Suprapubic skin (tissue), 4 donors: ENCODE results near the gene JAZF1. TPM values are rescaled to one million over a fixed set of nuclear protein-coding genes. Genes with fewer than 3 reads are reported as not detected.

Experiments
- DNase-seq, 2 donors: peaks; one replicate each; pipeline ENCODE4 v3.0.0-alpha.2; 2019; ENCODE audit warnings: low spot score in 2 of 2
- H3K27ac ChIP-seq: fragments of 200-600 bp; sonication (generic); one replicate; pipeline ENCODE4 v1.5.1; 2019
- H3K27me3 ChIP-seq: fragments of 200-600 bp; sonication (generic); one replicate; pipeline ENCODE4 v1.5.1; 2019
- H3K36me3 ChIP-seq: fragments of 200-600 bp; sonication (generic); one replicate; pipeline ENCODE4 v1.5.1; 2019
- H3K4me1 ChIP-seq: fragments of 200-600 bp; sonication (generic); one replicate; pipeline ENCODE4 v1.5.1; 2019
- H3K4me3 ChIP-seq: fragments of 200-600 bp; sonication (generic); one replicate; pipeline ENCODE4 v1.5.1; 2019; ENCODE audit warnings: mild to moderate bottlenecking
- H3K9me3 ChIP-seq: fragments of 200-600 bp; sonication (generic); one replicate; pipeline ENCODE4 v1.5.1; 2019
- EP300 ChIP-seq: sonication (generic); formaldehyde crosslinking; IDR thresholded peaks from one replicate; pipeline ENCODE4 v1.6.1; 2017; ENCODE audit warnings: antibody characterized with exemption
- POLR2A ChIP-seq, 2 donors: fragments of 450-650 bp; IDR thresholded peaks; one replicate each; pipeline ENCODE4 v1.6.1; 2017; ENCODE audit warnings: antibody characterized with exemption in 2 of 2, mild to moderate bottlenecking in 2 of 2, moderate library complexity in 2 of 2
- POLR2AphosphoS5 ChIP-seq, 3 donors: sonication (generic); formaldehyde crosslinking; IDR thresholded peaks; one replicate each; pipeline ENCODE4 v1.6.1; 2017; ENCODE audit warnings: antibody characterized with exemption in 3 of 3
- WGBS: methylation state at CpG from one replicate; pipeline ENCODE4 v1.1.5; 2018; 5-methylcytosine and 5-hydroxymethylcytosine counted together
- total RNA-seq, 4 donors: library from RNA; depleted of rRNA; stranded (reverse); fragments of >200 nt; gene quantifications; one replicate each; pipeline ENCODE4 v1.1.0, GENCODE V29; 2016
- TF ChIP-seq, protein P1 (sequence below), 2 donors: fragments of 200-600 bp in 1 of 2; fragments of 450-650 bp in 1 of 2; sonication (generic) in 1 of 2; IDR thresholded peaks; one replicate each; pipeline ENCODE4 v1.5.1; 2016 to 2019; ENCODE audit warnings: antibody characterized with exemption in 2 of 2, mild to moderate bottlenecking in 1 of 2, moderate library complexity in 1 of 2

Gene JAZF1
- total RNA-seq, 4 donors from 2014 or later: 5.0 to 8.4 (median 7.4) TPM

DNA sequence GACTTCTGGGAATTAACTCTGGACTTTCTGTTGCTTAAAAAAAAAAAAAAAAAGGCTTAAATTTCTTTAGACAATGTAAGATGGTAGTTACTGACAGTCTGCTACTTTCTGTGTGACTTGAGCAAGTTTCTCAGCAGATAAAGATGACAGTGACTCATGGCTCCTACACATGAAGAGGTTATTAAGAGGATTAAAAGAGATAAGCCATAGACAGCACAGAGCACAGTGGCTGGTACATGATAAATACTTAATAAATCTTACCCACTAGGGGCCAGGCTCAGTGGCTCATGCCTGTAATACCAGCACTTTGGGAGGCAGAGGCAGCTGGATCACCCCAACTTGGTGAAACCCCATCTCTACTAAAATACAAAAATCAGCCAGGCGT is 174.8 kb downstream of the JAZF1 start:
- no peaks in the 10 kb centered on the region for H3K27me3 ChIP-seq
- WGBS: 100% methylated on average over 1 of the region's 1 CpG
- no peak for DNase-seq
- TF ChIP-seq, protein P1, sequence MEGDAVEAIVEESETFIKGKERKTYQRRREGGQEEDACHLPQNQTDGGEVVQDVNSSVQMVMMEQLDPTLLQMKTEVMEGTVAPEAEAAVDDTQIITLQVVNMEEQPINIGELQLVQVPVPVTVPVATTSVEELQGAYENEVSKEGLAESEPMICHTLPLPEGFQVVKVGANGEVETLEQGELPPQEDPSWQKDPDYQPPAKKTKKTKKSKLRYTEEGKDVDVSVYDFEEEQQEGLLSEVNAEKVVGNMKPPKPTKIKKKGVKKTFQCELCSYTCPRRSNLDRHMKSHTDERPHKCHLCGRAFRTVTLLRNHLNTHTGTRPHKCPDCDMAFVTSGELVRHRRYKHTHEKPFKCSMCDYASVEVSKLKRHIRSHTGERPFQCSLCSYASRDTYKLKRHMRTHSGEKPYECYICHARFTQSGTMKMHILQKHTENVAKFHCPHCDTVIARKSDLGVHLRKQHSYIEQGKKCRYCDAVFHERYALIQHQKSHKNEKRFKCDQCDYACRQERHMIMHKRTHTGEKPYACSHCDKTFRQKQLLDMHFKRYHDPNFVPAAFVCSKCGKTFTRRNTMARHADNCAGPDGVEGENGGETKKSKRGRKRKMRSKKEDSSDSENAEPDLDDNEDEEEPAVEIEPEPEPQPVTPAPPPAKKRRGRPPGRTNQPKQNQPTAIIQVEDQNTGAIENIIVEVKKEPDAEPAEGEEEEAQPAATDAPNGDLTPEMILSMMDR (IDR thresholded peaks at IDR 0.05): no peak
- TF ChIP-seq EP300 (no peak), POLR2AphosphoS5 (IDR thresholded peaks at IDR 0.05) (no peak), POLR2A (IDR thresholded peaks at IDR 0.05) (no peak)
- no peaks in the 10 kb centered on the region for H3K36me3 ChIP-seq
- H3K4me3 ChIP-seq: no peak overlapping the region
- peaks cover 9% of the 10 kb centered on the region for H3K4me1 ChIP-seq
- peak overlapping the region; percentile 14 for H3K27ac ChIP-seq
- no peaks in the 10 kb centered on the region for H3K9me3 ChIP-seq

DNA sequence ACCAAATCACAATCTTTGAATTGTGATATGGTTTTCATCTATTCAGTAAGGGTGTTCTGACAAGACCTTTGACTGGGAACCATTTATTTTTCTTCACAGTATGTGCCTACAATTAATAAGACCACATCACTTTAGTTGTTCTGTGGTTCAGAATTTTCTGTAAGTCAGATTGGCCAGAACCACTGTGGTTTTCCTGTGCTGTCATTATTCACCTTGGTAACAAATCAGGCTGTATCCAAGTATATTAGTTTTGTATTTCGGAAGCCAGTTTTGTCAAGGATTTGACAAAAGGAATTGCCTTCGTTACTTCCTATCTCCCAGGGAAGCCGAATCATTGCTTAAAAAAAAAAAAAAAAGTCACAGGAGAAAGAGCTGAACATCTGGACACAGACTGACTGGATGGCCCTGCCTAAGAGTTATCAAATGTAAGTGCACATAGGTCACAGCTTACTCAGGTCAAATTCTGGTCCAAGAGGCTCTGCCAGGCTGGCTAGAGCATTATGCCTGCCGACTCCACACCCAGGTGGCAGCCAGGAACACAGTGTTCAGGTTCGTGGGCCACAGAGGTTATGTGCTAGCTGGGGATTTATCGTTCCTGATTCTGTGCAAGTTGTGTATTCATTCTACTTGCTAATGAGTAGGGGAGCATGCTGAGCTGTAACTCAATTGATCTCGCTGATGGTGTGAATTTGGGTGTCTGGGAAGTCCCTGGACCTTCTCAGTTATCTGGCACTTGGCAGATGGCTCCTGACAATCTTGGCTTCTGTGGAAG is 175.3 kb downstream of the JAZF1 start:
- H3K4me3 ChIP-seq: no peak overlapping the region
- no peaks in the 10 kb centered on the region for H3K9me3 ChIP-seq
- DNase-seq: no peak
- no peaks in the 10 kb centered on the region for H3K27me3 ChIP-seq
- no peaks in the 10 kb centered on the region for H3K36me3 ChIP-seq
- WGBS: 63% methylated on average over 7 of the region's 7 CpGs
- H3K27ac ChIP-seq: peak overlapping the region; percentile 14
- peaks cover 9% of the 10 kb centered on the region for H3K4me1 ChIP-seq
- no peak for TF ChIP-seq POLR2AphosphoS5 (IDR thresholded peaks at IDR 0.05)
- no peak for TF ChIP-seq EP300
- TF ChIP-seq, protein P1 (IDR thresholded peaks at IDR 0.05): no peak
- no peak for TF ChIP-seq POLR2A (IDR thresholded peaks at IDR 0.05)

DNA sequence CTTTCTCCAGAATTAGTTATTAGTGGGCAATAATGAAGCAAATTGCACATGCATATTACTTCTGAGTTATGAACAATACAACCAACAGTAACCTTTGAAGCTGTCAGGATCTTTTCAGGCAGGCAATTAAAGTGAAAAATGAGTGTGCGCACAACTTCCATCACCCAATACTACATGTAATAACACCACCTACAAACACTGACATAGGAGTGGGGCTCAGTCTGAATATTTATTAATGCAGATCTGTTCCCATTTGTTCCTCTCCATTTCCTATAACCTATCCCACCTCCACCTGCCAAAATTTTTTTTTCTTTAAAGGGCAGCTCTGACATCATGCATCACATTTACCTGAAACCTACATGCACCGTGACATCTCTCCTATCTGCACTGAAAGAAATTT is 177.2 kb downstream of the JAZF1 start:
- no peak overlapping the region for H3K4me3 ChIP-seq
- DNase-seq: no peak
- no peaks in the 10 kb centered on the region for H3K36me3 ChIP-seq
- no peaks in the 10 kb centered on the region for H3K27me3 ChIP-seq
- H3K27ac ChIP-seq: no peak overlapping the region
- H3K4me1 ChIP-seq: peaks cover 9% of the 10 kb centered on the region
- WGBS: 97% methylated on average over 2 of the region's 2 CpGs
- TF ChIP-seq EP300 (no peak), POLR2AphosphoS5 (IDR thresholded peaks at IDR 0.05) (no peak), POLR2A (IDR thresholded peaks at IDR 0.05) (no peak)
- TF ChIP-seq, protein P1 (IDR thresholded peaks at IDR 0.05): no peak
- H3K9me3 ChIP-seq: no peaks in the 10 kb centered on the region

DNA sequence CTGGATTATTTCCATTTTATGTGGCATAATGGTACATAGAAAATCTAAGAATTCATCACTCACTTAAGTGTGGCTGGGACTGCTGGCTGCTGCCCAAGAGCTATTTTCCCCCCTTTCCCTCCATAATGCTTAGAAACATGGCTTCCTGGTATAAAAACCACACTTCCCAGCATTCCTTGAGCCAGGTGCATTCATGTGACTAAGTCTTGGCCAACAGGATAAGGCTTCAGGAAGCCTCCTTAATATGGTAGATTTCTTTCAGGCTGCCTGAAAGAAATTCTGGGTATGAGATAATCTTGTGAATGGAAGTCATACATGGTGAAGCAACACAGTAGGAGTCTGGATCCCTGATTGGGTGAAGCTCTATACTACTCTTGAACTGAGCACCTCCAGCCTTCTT is 178.0 kb downstream of the JAZF1 start:
- Histone ChIP-seq H3K27me3 (no peaks in the 10 kb centered on the region), H3K27ac (no peak overlapping the region), H3K4me3 (no peak overlapping the region), H3K4me1 (peaks cover 9% of the 10 kb centered on the region), H3K9me3 (no peaks in the 10 kb centered on the region), H3K36me3 (no peaks in the 10 kb centered on the region)
- DNase-seq: no peak
- no peak for TF ChIP-seq POLR2AphosphoS5 (IDR thresholded peaks at IDR 0.05)
- TF ChIP-seq, protein P1 (IDR thresholded peaks at IDR 0.05): no peak
- TF ChIP-seq EP300: no peak
- no peak for TF ChIP-seq POLR2A (IDR thresholded peaks at IDR 0.05)

DNA sequence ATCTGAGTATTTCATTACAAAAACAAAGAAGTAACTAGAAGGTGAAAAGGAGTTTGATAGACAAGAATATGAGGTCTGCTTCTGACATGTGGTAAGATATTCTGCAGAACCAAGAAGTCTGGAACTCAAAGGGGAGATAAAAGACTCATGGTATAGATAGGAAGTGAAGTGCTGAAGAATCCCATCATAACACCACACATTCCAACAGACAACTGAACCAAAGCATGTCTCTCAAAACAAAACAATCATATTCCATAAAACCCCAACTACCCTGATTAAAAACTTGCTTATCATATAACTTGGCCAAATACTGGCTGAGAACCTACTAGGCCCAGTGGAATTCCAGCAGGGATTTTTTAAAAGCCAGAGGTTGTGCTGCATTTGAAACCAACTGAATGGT is 178.7 kb downstream of the JAZF1 start:
- Histone ChIP-seq H3K36me3 (no peaks in the 10 kb centered on the region), H3K27me3 (no peaks in the 10 kb centered on the region), H3K4me1 (peaks cover 9% of the 10 kb centered on the region), H3K9me3 (no peaks in the 10 kb centered on the region), H3K27ac (no peak overlapping the region), H3K4me3 (no peak overlapping the region)
- TF ChIP-seq POLR2A (IDR thresholded peaks at IDR 0.05): no peak
- no peak for TF ChIP-seq EP300
- no peak for TF ChIP-seq POLR2AphosphoS5 (IDR thresholded peaks at IDR 0.05)
- TF ChIP-seq, protein P1 (IDR thresholded peaks at IDR 0.05): no peak
- DNase-seq: no peak
